Measurements from ENCODE around the gene PIEZO2.

Gene PIEZO2

DNA sequence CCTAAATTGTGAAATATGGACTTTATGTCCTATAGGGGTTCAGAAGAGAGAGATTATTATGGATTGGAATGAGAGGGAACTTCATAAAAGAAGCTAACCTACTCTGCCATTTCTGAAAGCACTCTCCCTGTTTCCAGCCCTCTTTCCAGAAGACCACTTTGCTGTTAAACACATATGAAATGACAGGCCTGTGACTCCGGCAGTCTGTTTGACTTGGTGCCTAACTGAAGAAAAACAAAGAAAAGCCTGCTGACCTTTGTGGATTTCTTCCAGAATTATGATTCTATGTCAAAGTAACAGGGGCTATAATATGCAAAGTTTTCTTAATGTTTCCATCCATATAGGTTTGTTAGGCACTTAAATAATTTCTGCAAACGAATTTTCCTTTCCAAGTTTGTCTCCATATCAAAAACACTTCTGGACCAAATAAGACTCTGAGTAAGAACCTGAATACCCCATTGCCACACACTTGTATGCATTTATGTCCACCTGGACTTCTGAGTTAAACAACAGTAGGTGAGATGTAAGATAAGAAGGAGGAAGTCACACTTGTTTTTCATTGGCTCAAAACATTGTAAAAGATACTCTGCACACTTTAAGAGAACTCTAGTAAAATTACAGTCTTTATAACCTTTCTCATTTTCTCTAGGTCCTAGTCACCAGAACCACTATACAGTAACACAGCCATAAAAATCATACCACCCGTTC lies 111.7 kb downstream of the PIEZO2 start:
- Histone ChIP-seq H3K9me2 (replicated peaks; ENCODE audit: insufficient read depth, low read length) (no peaks in the 10 kb centered on the region), H3K9me3 (ENCODE audit: insufficient read depth, low read length) (no peaks in the 10 kb centered on the region), H3K27ac (ENCODE audit: low read depth, low read length) (no peak overlapping the region), H3K79me2 (ENCODE audit: insufficient read depth, low read length) (no peaks in the 10 kb centered on the region), H3K9ac (ENCODE audit: low read length) (no peak overlapping the region), H3K4me2 (ENCODE audit: low read depth, low read length, poor library complexity, severe bottlenecking) (no peak overlapping the region), H3K27me3 (ENCODE audit: low read length) (no peaks in the 10 kb centered on the region), H4K20me1 (ENCODE audit: low read depth, low read length) (no peaks in the 10 kb centered on the region), H2AFZ (ENCODE audit: low read depth, low read length, severe bottlenecking) (no peak overlapping the region), H3F3A (ENCODE audit: insufficient read depth) (no peaks in the 10 kb centered on the region), H3K4me3 (ENCODE audit: insufficient read depth, low read length, poor library complexity, severe bottlenecking) (no peak overlapping the region), H3K36me3 (ENCODE audit: low read length) (no peaks in the 10 kb centered on the region)
- no peak for TF ChIP-seq EZH2phosphoT487 (conservative IDR thresholded peaks at IDR 0.05; ENCODE audit: low read length)
- TF ChIP-seq, protein P1, sequence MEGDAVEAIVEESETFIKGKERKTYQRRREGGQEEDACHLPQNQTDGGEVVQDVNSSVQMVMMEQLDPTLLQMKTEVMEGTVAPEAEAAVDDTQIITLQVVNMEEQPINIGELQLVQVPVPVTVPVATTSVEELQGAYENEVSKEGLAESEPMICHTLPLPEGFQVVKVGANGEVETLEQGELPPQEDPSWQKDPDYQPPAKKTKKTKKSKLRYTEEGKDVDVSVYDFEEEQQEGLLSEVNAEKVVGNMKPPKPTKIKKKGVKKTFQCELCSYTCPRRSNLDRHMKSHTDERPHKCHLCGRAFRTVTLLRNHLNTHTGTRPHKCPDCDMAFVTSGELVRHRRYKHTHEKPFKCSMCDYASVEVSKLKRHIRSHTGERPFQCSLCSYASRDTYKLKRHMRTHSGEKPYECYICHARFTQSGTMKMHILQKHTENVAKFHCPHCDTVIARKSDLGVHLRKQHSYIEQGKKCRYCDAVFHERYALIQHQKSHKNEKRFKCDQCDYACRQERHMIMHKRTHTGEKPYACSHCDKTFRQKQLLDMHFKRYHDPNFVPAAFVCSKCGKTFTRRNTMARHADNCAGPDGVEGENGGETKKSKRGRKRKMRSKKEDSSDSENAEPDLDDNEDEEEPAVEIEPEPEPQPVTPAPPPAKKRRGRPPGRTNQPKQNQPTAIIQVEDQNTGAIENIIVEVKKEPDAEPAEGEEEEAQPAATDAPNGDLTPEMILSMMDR (IDR thresholded peaks at IDR 0.05; ENCODE audit: insufficient read depth, low read length, poor library complexity, severe bottlenecking) = no peak

DNA sequence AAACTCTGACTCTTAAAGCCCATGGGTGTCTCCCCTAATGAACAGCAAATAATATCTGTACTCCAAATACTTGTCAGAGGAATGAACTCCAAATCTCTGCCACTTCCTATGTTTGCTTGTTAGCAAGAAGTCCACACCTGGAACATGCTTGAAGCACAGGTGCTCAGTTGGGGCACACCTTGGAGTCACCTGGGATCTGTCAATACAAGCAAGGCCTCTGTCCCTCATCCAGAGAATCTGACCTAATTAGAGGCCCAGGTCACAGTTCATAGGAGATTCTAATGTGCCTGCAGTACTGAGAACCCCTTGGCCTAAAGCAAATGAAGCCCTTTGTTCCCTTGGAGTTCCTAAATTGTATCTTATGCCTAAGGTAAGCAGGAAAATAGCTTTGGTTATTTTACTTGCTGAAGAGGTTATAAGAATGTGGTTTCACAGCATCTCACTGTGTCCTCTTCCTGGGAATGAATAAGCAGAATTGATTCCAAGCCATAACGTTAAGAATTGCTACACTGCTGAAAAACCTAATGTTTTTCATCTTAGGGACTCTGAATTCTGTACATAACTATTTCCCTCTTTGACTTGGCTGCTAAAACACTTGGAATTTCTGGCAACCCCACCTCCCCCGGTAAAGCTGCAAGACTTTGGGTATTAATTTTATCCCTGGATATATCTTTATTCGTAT lies 113.4 kb downstream of the PIEZO2 start:
- no peaks in the 10 kb centered on the region for H3K27me3 ChIP-seq (ENCODE audit: low read length)
- no peak overlapping the region for H3K27ac ChIP-seq (ENCODE audit: low read depth, low read length)
- TF ChIP-seq EZH2phosphoT487 (conservative IDR thresholded peaks at IDR 0.05; ENCODE audit: low read length) = no peak
- TF ChIP-seq, protein P1 (IDR thresholded peaks at IDR 0.05; ENCODE audit: insufficient read depth, low read length, poor library complexity, severe bottlenecking) = no peak
- no peaks in the 10 kb centered on the region for H4K20me1 ChIP-seq (ENCODE audit: low read depth, low read length)
- H3K4me3 ChIP-seq (ENCODE audit: insufficient read depth, low read length, poor library complexity, severe bottlenecking) = no peak overlapping the region
- H3K36me3 ChIP-seq (ENCODE audit: low read length) = no peaks in the 10 kb centered on the region
- H2AFZ ChIP-seq (ENCODE audit: low read depth, low read length, severe bottlenecking) = no peak overlapping the region
- H3F3A ChIP-seq (ENCODE audit: insufficient read depth) = no peaks in the 10 kb centered on the region
- H3K4me2 ChIP-seq (ENCODE audit: low read depth, low read length, poor library complexity, severe bottlenecking) = no peak overlapping the region
- H3K9me3 ChIP-seq (ENCODE audit: insufficient read depth, low read length) = no peaks in the 10 kb centered on the region
- no peaks in the 10 kb centered on the region for H3K9me2 ChIP-seq (replicated peaks; ENCODE audit: insufficient read depth, low read length)
- H3K9ac ChIP-seq (ENCODE audit: low read length) = no peak overlapping the region
- H3K79me2 ChIP-seq (ENCODE audit: insufficient read depth, low read length) = no peaks in the 10 kb centered on the region

DNA sequence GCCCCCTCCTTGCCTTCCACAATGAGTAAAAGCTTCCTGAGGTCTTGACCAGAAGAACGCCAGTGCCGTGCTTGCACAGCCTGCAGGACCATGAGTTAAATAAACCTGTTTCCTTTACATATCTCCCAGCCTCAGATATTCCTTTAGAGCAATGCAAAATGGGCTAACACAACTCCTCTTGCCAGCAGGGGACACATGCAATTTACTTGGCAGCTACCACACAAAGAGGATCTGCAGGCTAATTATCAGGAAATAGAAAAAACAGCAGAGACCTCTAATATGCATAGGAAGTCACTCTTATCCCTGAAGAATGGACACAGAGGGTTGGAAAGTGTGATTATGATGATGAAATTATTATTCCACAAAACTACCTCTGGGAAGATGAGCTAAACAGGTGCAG lies 114.0 kb downstream of the PIEZO2 start:
- TF ChIP-seq, protein P1 (IDR thresholded peaks at IDR 0.05; ENCODE audit: insufficient read depth, low read length, poor library complexity, severe bottlenecking) = no peak
- no peak for TF ChIP-seq EZH2phosphoT487 (conservative IDR thresholded peaks at IDR 0.05; ENCODE audit: low read length)
- Histone ChIP-seq H3K9me2 (replicated peaks; ENCODE audit: insufficient read depth, low read length) (no peaks in the 10 kb centered on the region), H3K36me3 (ENCODE audit: low read length) (no peaks in the 10 kb centered on the region), H3K9me3 (ENCODE audit: insufficient read depth, low read length) (no peaks in the 10 kb centered on the region), H3K27ac (ENCODE audit: low read depth, low read length) (no peak overlapping the region), H3F3A (ENCODE audit: insufficient read depth) (no peaks in the 10 kb centered on the region), H3K4me2 (ENCODE audit: low read depth, low read length, poor library complexity, severe bottlenecking) (no peak overlapping the region), H3K27me3 (ENCODE audit: low read length) (no peaks in the 10 kb centered on the region), H3K9ac (ENCODE audit: low read length) (no peak overlapping the region), H2AFZ (ENCODE audit: low read depth, low read length, severe bottlenecking) (no peak overlapping the region), H3K79me2 (ENCODE audit: insufficient read depth, low read length) (no peaks in the 10 kb centered on the region), H3K4me3 (ENCODE audit: insufficient read depth, low read length, poor library complexity, severe bottlenecking) (no peak overlapping the region), H4K20me1 (ENCODE audit: low read depth, low read length) (no peaks in the 10 kb centered on the region)

Measured in SU-DHL-6 (cell line).